ENCODE measurements around the gene PRKD1. TPM values are rescaled to one million over a fixed set of nuclear protein-coding genes. Genes with fewer than 3 reads are reported as not detected.

PRKD1 gene
- total RNA-seq, 1 donor from 2014 or later: 6.7 TPM

GRCh38 chr14:29648045-29648444 is 279.6 kb downstream of the PRKD1 start:
- CTCF ChIA-PET: interaction anchor here (0.7 kb wide), 1 partner anchor 36 kb away, joined by 4 read pairs; no protein-coding TSS in a partner anchor
- TF ChIP-seq CTCF (IDR thresholded peaks at IDR 0.05): no peak
- ATAC-seq (ENCODE audit: low read depth) (no peak), DNase-seq (no peak)
- no peaks in the 10 kb centered on the region for H3K4me1 Mint-ChIP-seq
- no peak overlapping the region for H3K4me3 Mint-ChIP-seq
- H3K27ac Mint-ChIP-seq: no peak overlapping the region
- H3K27me3 Mint-ChIP-seq: no peaks in the 10 kb centered on the region
- intact Hi-C loops (cut with micrococcal nuclease): no loop called here
- POLR2A ChIA-PET: no interaction called here
- peaks cover 13% of the 10 kb centered on the region for H3K9me3 Mint-ChIP-seq
- no peaks in the 10 kb centered on the region for H3K36me3 Mint-ChIP-seq (ENCODE audit: low read depth)

- no peak for TF ChIP-seq CTCF (IDR thresholded peaks at IDR 0.05)
- Mint-ChIP-seq H3K27me3 (no peaks in the 10 kb centered on the region), H3K9me3 (peaks cover 11% of the 10 kb centered on the region), H3K4me3 (no peak overlapping the region), H3K4me1 (no peaks in the 10 kb centered on the region), H3K27ac (no peak overlapping the region), H3K36me3 (ENCODE audit: low read depth) (no peaks in the 10 kb centered on the region)
- DNase-seq: no peak
- intact Hi-C loops (cut with micrococcal nuclease): no loop called here
- CTCF ChIA-PET: no interaction called here
- POLR2A ChIA-PET: no interaction called here
- ATAC-seq (ENCODE audit: low read depth): no peak
These were observed 282.5 kb downstream of the PRKD1 start for GRCh38 chr14:29645117-29645516.

GRCh38 chr14:29643433-29644211 is 284.0 kb downstream of the PRKD1 start:
- intact Hi-C loops (cut with micrococcal nuclease): no loop called here
- no peak for TF ChIP-seq CTCF (IDR thresholded peaks at IDR 0.05)
- Mint-ChIP-seq H3K4me3 (no peak overlapping the region), H3K27me3 (no peaks in the 10 kb centered on the region), H3K36me3 (ENCODE audit: low read depth) (no peaks in the 10 kb centered on the region), H3K4me1 (no peaks in the 10 kb centered on the region), H3K9me3 (peaks cover 8% of the 10 kb centered on the region), H3K27ac (no peak overlapping the region)
- no peak for DNase-seq
- POLR2A ChIA-PET: no interaction called here
- ATAC-seq (ENCODE audit: low read depth): no peak
- CTCF ChIA-PET: no interaction called here

GRCh38 chr14:29637411-29637810 is 290.2 kb downstream of the PRKD1 start:
- H3K36me3 Mint-ChIP-seq (ENCODE audit: low read depth): no peaks in the 10 kb centered on the region
- TF ChIP-seq CTCF (IDR thresholded peaks at IDR 0.05): no peak
- H3K4me3 Mint-ChIP-seq: no peak overlapping the region
- POLR2A ChIA-PET: no interaction called here
- H3K9me3 Mint-ChIP-seq: no peaks in the 10 kb centered on the region
- no peak for ATAC-seq (ENCODE audit: low read depth)
- no peak for DNase-seq
- no peaks in the 10 kb centered on the region for H3K4me1 Mint-ChIP-seq
- intact Hi-C loops (cut with micrococcal nuclease): no loop called here
- CTCF ChIA-PET: no interaction called here
- H3K27ac Mint-ChIP-seq: no peak overlapping the region
- H3K27me3 Mint-ChIP-seq: no peaks in the 10 kb centered on the region

GRCh38 chr14:29636870-29637269 is 290.8 kb downstream of the PRKD1 start:
- Mint-ChIP-seq H3K27me3 (no peaks in the 10 kb centered on the region), H3K9me3 (no peaks in the 10 kb centered on the region), H3K27ac (no peak overlapping the region), H3K4me1 (no peaks in the 10 kb centered on the region), H3K4me3 (no peak overlapping the region), H3K36me3 (ENCODE audit: low read depth) (no peaks in the 10 kb centered on the region)
- CTCF ChIA-PET: no interaction called here
- ATAC-seq (ENCODE audit: low read depth) (no peak), DNase-seq (no peak)
- intact Hi-C loops (cut with micrococcal nuclease): no loop called here
- POLR2A ChIA-PET: no interaction called here
- TF ChIP-seq CTCF (IDR thresholded peaks at IDR 0.05): no peak

Data from activated B cell treated with CpG ODN at 0.5 μM for 24 hours (primary cell).